Left lung (tissue), 10 donors: ENCODE results near the gene CD274. TPM values are rescaled to one million over a fixed set of nuclear protein-coding genes. Genes with fewer than 3 reads are reported as not detected.

Source experiments
- ATAC-seq: fragments of 200-7000 bp; cut with Tn5 transposase; one replicate; pipeline ENCODE4 v1.9.1; 2020; ENCODE audit warnings: moderate library complexity
- DNase-seq, 4 donors: peaks; one replicate each; pipeline ENCODE4 v3.0.0-alpha.2; 2013 to 2020
- H3K27ac ChIP-seq, 2 donors: fragments of 200-600 bp; sonication (generic) in 1 of 2; one replicate each; pipeline versions ENCODE4 v1.5.0 to v1.8.0; 2020 to 2021
- H3K27me3 ChIP-seq, 2 donors: fragments of 200-600 bp; sonication (generic) in 1 of 2; one replicate each; pipeline versions ENCODE4 v1.5.0 to v1.8.0; 2020 to 2021
- H3K36me3 ChIP-seq, 2 donors: fragments of 200-600 bp; sonication (generic) in 1 of 2; one replicate each; pipeline versions ENCODE4 v1.5.0 to v1.8.0; 2020 to 2021
- H3K4me1 ChIP-seq, 2 donors: fragments of 200-600 bp; one replicate each; pipeline ENCODE4 v1.8.0; 2021
- H3K4me3 ChIP-seq, 2 donors: fragments of 200-600 bp; sonication (generic) in 1 of 2; one replicate each; pipeline versions ENCODE4 v1.5.0 to v1.8.0; 2020 to 2021; ENCODE audit warnings: mild to moderate bottlenecking in 1 of 2
- H3K9me3 ChIP-seq, 2 donors: fragments of 200-600 bp; sonication (generic) in 1 of 2; one replicate each; pipeline versions ENCODE4 v1.5.0 to v1.8.0; 2020 to 2021
- CTCF ChIP-seq, 2 donors: fragments of 200-600 bp; sonication (generic) in 1 of 2; IDR thresholded peaks; one replicate each; pipeline versions ENCODE4 v1.5.0 to v1.8.0; 2021; ENCODE audit warnings: antibody characterized with exemption in 2 of 2
- intact Hi-C, 2 donors: fragments of 100-400 bp; cut with DNase I; formaldehyde crosslinking; loops; one replicate each; pipeline versions ENCODE4 v1.11.2 to v1.14.2; 2022
- polyA plus RNA-seq, 6 donors: library from polyadenylated mRNA; unstranded; fragments of 120-200 nt; gene quantifications; one replicate each; pipeline ENCODE4 v1.2.1, GENCODE V29; 2013; ENCODE audit not compliant: insufficient read length in 6 of 6
- total RNA-seq, 2 donors: library from RNA; stranded (reverse); fragmentation: NEBNext Ultra II Directional; extraction: Animal tissue kit (Norgen Biotek cat#: 25700); gene quantifications; one replicate each; pipeline ENCODE4 v1.2.1, GENCODE V29; 2021
- donor health status: DM: no; HTN: yes; CAD: no.
- donor health status: DM: no; HTN: no; CAD: no.

Gene CD274
- total and polyA plus RNA-seq, 8 donors: 0.24 to 21.1 (median 1.2) TPM

DNA sequence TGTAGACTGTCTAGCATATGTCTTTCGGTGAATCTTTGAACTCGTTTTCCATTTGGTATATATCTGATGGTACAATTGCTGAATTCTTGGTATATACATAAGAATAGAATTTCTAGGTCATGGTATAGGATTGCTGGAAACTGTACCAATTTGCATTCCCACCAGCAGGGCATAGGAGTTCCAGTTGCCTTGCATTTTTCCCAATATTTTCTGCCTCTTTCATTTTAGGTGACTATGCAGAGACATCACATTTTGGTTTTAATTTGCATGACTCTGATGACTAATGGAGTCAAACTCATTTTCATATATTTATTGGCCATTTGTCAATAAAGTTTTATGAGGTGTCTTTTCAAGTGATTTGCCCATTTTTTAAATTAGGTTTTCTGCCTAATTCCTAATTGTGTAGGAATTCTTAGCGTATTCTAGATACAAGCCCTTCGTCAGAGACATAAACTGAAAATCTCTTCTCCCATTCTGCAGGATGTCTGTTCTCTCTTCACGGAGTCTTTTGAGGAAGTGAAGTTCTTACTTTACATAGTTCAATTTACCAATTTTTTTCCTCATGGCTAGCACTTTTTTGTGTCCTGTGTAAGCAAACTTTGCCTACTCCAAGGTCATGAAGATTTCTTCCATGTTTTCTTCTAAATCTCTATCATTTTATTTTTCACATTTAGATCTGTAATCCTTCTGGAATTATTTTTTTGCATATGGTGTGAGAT is 31.1 kb downstream of the CD274 start:
- no peaks in the 10 kb centered on the region for H3K27me3 ChIP-seq
- H3K4me1 ChIP-seq: no peaks in the 10 kb centered on the region
- no peak for TF ChIP-seq CTCF (IDR thresholded peaks at IDR 0.05)
- DNase-seq (no peak), ATAC-seq (no peak)
- no peaks in the 10 kb centered on the region for H3K36me3 ChIP-seq
- H3K27ac ChIP-seq: no peak overlapping the region
- no peak overlapping the region for H3K4me3 ChIP-seq
- no peaks in the 10 kb centered on the region for H3K9me3 ChIP-seq
- intact Hi-C loops: no loop called here

DNA sequence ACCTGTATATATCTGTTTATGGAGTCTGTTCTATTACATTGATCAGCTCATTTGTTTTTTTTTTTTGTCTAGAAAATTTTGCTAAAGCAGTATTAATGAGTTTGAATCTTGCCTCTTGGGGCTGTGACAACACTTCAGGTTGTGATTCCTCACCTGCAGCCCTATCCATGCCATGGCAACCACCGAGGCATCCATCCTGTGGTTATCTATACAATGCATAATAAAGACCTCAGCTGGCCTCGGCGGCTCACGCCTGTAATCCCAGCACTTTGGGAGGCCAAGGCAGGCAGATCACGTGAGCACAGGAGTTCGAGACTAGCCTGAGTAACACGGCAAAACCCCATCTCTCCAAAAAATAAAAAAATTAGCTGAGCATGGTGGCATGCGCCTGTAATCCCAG is 31.9 kb downstream of the CD274 start:
- peak in 1 of 4 donors; percentile 33 for DNase-seq
- Histone ChIP-seq H3K4me1 (no peaks in the 10 kb centered on the region), H3K27me3 (no peaks in the 10 kb centered on the region), H3K4me3 (no peak overlapping the region), H3K36me3 (no peaks in the 10 kb centered on the region), H3K27ac (no peak overlapping the region), H3K9me3 (no peaks in the 10 kb centered on the region)
- TF ChIP-seq CTCF (IDR thresholded peaks at IDR 0.05): no peak
- ATAC-seq: no peak
- intact Hi-C loops: no loop called here

GRCh38 chr9:5483306-5483705 is 33.0 kb downstream of the CD274 start:
- no peak for ATAC-seq
- H3K27me3 ChIP-seq: no peaks in the 10 kb centered on the region
- no peak for TF ChIP-seq CTCF (IDR thresholded peaks at IDR 0.05)

DNA sequence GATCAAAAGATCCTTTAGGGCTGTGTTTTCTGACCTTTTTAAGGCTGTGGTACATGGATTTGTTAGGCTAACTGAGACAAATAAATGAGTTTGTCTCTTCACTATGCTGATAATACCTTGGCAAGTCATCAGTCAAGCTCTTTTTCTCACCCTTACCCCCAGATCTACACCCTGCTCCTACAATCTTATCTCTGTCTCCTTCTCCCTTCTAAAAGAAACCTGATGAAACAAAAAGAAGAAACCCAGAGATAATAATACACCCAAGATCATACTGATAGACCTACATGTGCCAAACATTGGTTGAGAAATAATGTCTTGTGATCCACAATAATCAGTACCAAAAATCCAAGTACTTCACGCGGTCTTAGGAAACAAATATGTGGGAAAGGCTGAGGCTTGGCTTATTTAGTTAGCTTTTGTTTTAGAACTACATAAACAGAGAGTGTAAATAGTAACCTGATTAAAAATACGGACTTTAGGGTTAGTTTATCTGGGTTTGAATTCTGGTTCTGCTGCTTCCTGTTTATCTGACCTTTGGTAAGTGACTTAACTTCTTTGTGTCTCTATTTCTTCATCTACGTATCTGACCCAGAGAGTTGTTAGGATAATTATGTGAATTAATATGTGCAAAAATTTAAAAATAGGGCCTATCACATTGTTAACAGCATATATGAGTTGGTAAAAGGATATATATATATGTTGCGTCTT is 35.2 kb downstream of the CD274 start:
- H3K4me1 ChIP-seq: peaks cover 0 to 16% of the 10 kb centered on the region in 2 donors
- no peak overlapping the region for H3K4me3 ChIP-seq
- intact Hi-C loops: no loop called here
- DNase-seq (no peak), ATAC-seq (no peak)
- no peak for TF ChIP-seq CTCF (IDR thresholded peaks at IDR 0.05)
- H3K27me3 ChIP-seq: no peaks in the 10 kb centered on the region
- no peak overlapping the region for H3K27ac ChIP-seq
- no peaks in the 10 kb centered on the region for H3K9me3 ChIP-seq
- H3K36me3 ChIP-seq: no peaks in the 10 kb centered on the region

More at GRCh38 chr9:5483306-5483705, 33.0 kb downstream of the CD274 start:
- no peak for DNase-seq
- Histone ChIP-seq H3K27ac (no peak overlapping the region), H3K4me1 (no peaks in the 10 kb centered on the region), H3K36me3 (no peaks in the 10 kb centered on the region), H3K9me3 (no peaks in the 10 kb centered on the region), H3K4me3 (no peak overlapping the region)
- intact Hi-C loops: no loop called here

- H3K27me3 ChIP-seq: no peaks in the 10 kb centered on the region
- intact Hi-C loops: no loop called here
- peaks cover 0 to 16% of the 10 kb centered on the region in 2 donors for H3K4me1 ChIP-seq
- no peak overlapping the region for H3K27ac ChIP-seq
- ATAC-seq (no peak), DNase-seq (no peak)
- no peak overlapping the region for H3K4me3 ChIP-seq
- TF ChIP-seq CTCF (IDR thresholded peaks at IDR 0.05): no peak
- H3K36me3 ChIP-seq: no peaks in the 10 kb centered on the region
- no peaks in the 10 kb centered on the region for H3K9me3 ChIP-seq
Measured at GRCh38 chr9:5486988-5487387, 36.6 kb downstream of the CD274 start.
